PC-9 (cell line): ENCODE measurements around the gene MAP2K5. TPM values are rescaled to one million over a fixed set of nuclear protein-coding genes. Genes with fewer than 3 reads are reported as not detected.

Experiments
- BruUV-seq: library from RNA; stranded (reverse); fragments of 400-500 nt; replicated peaks from 2 replicates; lab custom pipeline; 2021; lab: Mats Ljungman, UMichigan
- CTCF ChIA-PET: fragments of 300-600 bp; sonication (Branson Sonifier 250); formaldehyde crosslinking; loops from one replicate; lab custom pipeline; 2022; ENCODE audit warnings: antibody characterized with exemption; lab: Charles Lee
- POLR2A ChIA-PET: fragments of 300-600 bp; sonication (Branson Sonifier 250); formaldehyde crosslinking; loops from one replicate; lab custom pipeline; 2022; ENCODE audit warnings: antibody characterized with exemption; ENCODE audit not compliant: unreplicated experiment; lab: Charles Lee
- DNase-seq, 2 experiments: peaks; one replicate each; pipeline versions ENCODE4 v3.0.0 to v3.0.0-alpha.2; 2015 to 2022; ENCODE audit warnings: mixed read lengths in 1 of 2
- H2AFZ ChIP-seq: fragments of 200-600 bp; sonication (generic); 2 replicates; pipeline ENCODE4 v1.8.1; 2017; ENCODE audit warnings: antibody characterized with exemption
- H3F3A ChIP-seq: fragments of 200-600 bp; sonication (generic); 2 replicates; pipeline ENCODE4 v1.8.1; 2017; ENCODE audit warnings: antibody characterized with exemption, mild to moderate bottlenecking, low read depth; ENCODE audit not compliant: insufficient read depth
- H3K27ac ChIP-seq: fragments of 200-600 bp; sonication (generic); 2 replicates; pipeline ENCODE4 v1.6.1; 2016; ENCODE audit warnings: mixed run types
- H3K27me3 ChIP-seq: fragments of 200-600 bp; sonication (generic); 2 replicates; pipeline ENCODE4 v1.6.1; 2016; ENCODE audit warnings: low read depth, mixed run types; ENCODE audit not compliant: insufficient read depth
- H3K36me3 ChIP-seq: fragments of 200-600 bp; sonication (generic); 2 replicates; pipeline ENCODE4 v1.6.1; 2016; ENCODE audit warnings: low read depth, mixed run types
- H3K4me1 ChIP-seq: fragments of 200-600 bp; sonication (generic); replicated peaks from 2 replicates; pipeline ENCODE4 v1.6.1; 2016; ENCODE audit warnings: mixed run types; ENCODE audit not compliant: insufficient read depth
- H3K4me2 ChIP-seq: fragments of 200-600 bp; sonication (generic); 2 replicates; pipeline ENCODE4 v1.6.1; 2017; ENCODE audit warnings: mixed run types
- H3K4me3 ChIP-seq: fragments of 200-600 bp; sonication (generic); 2 replicates; pipeline ENCODE4 v1.6.1; 2016; ENCODE audit warnings: mixed run types
- H3K79me2 ChIP-seq: fragments of 200-600 bp; sonication (generic); 2 replicates; pipeline ENCODE4 v1.6.1; 2017; ENCODE audit warnings: low read depth, mixed run types
- H3K9me2 ChIP-seq: fragments of 200-600 bp; sonication (generic); 2 replicates; pipeline ENCODE4 v1.8.1; 2017; ENCODE audit warnings: mild to moderate bottlenecking; ENCODE audit not compliant: insufficient read depth
- H3K9me3 ChIP-seq: fragments of 200-600 bp; sonication (generic); 2 replicates; pipeline ENCODE4 v1.8.1; 2016; ENCODE audit warnings: low read depth; ENCODE audit not compliant: insufficient read depth
- H4K20me1 ChIP-seq: fragments of 200-600 bp; sonication (generic); 2 replicates; pipeline ENCODE4 v1.8.1; 2017; ENCODE audit not compliant: insufficient read depth
- CTCF ChIP-seq: fragments of 200-600 bp; sonication (generic); conservative IDR thresholded peaks from 2 replicates; pipeline ENCODE4 v1.6.1; 2017; ENCODE audit warnings: mixed run types, antibody characterized with exemption, mild to moderate bottlenecking, moderate library complexity
- EZH2 ChIP-seq: fragments of 200-600 bp; sonication (generic); IDR thresholded peaks from 2 replicates; pipeline ENCODE4 v1.8.0; 2017; ENCODE audit warnings: antibody characterized with exemption, low read depth
- intact Hi-C: fragments of 100-400 bp; cut with micrococcal nuclease; formaldehyde crosslinking; loops from one replicate; pipeline ENCODE4 v1.10.0; 2022; ENCODE audit not compliant: unreplicated experiment
- total RNA-seq: library from RNA; stranded (reverse); gene quantifications from 2 replicates; pipeline ENCODE4 v1.2.3, GENCODE V29; 2021

Gene MAP2K5
- total RNA-seq, 1 experiment from 2014 or later = 26.9 TPM

- no peaks in the 10 kb centered on the region for H3K9me2 ChIP-seq
- H3K4me2 ChIP-seq = no peak overlapping the region
- DNase-seq = no peak
- no peaks in the 10 kb centered on the region for H3K36me3 ChIP-seq
- no peaks in the 10 kb centered on the region for H4K20me1 ChIP-seq
- H2AFZ ChIP-seq = no peak overlapping the region
- ChIA-PET CTCF (interaction anchor here (0.6 kb wide), 1 partner anchor 225 kb away, joined by 3 read pairs; no protein-coding TSS in a partner anchor), POLR2A (no interaction called here)
- H3K9me3 ChIP-seq = no peaks in the 10 kb centered on the region
- H3F3A ChIP-seq = no peaks in the 10 kb centered on the region
- H3K79me2 ChIP-seq = no peaks in the 10 kb centered on the region
- H3K27me3 ChIP-seq = no peaks in the 10 kb centered on the region
- no peaks in the 10 kb centered on the region for H3K4me1 ChIP-seq
- no TSS peak for BruUV-seq
- TF ChIP-seq EZH2 (no peak), CTCF (no peak)
- no peak overlapping the region for H3K27ac ChIP-seq
- no peak overlapping the region for H3K4me3 ChIP-seq
- intact Hi-C loops = no loop called here
These were observed 27.2 kb downstream of the MAP2K5 start for GRCh38 chr15:67569668-67570067.

- no peaks in the 10 kb centered on the region for H3K9me2 ChIP-seq
- no peak overlapping the region for H3K4me3 ChIP-seq
- H3F3A ChIP-seq = no peaks in the 10 kb centered on the region
- TF ChIP-seq CTCF = no peak
- no peak for TF ChIP-seq EZH2
- no TSS peak for BruUV-seq
- H4K20me1 ChIP-seq = no peaks in the 10 kb centered on the region
- H3K36me3 ChIP-seq = no peaks in the 10 kb centered on the region
- H3K79me2 ChIP-seq = no peaks in the 10 kb centered on the region
- H3K4me1 ChIP-seq = no peaks in the 10 kb centered on the region
- H3K4me2 ChIP-seq = no peak overlapping the region
- no peaks in the 10 kb centered on the region for H3K27me3 ChIP-seq
- H2AFZ ChIP-seq = no peak overlapping the region
- no peak overlapping the region for H3K27ac ChIP-seq
- DNase-seq = no peak
- no peaks in the 10 kb centered on the region for H3K9me3 ChIP-seq
- intact Hi-C loops = no loop called here
- CTCF ChIA-PET = interaction anchor here (0.5 to 0.7 kb wide), 2 partner anchors 10 to 107 kb away, joined by 8 to 11 read pairs; no protein-coding TSS in a partner anchor
- POLR2A ChIA-PET = no interaction called here
These were observed 28.6 kb downstream of the MAP2K5 start for GRCh38 chr15:67570875-67571647.

GRCh38 chr15:67571648-67572415 is 29.3 kb downstream of the MAP2K5 start:
- Histone ChIP-seq H2AFZ (no peak overlapping the region), H3K4me3 (no peak overlapping the region), H3K9me3 (no peaks in the 10 kb centered on the region), H3K27me3 (no peaks in the 10 kb centered on the region), H4K20me1 (no peaks in the 10 kb centered on the region), H3K79me2 (no peaks in the 10 kb centered on the region), H3K4me1 (no peaks in the 10 kb centered on the region), H3K27ac (no peak overlapping the region), H3K36me3 (no peaks in the 10 kb centered on the region), H3K4me2 (no peak overlapping the region), H3F3A (no peaks in the 10 kb centered on the region), H3K9me2 (no peaks in the 10 kb centered on the region)
- CTCF ChIA-PET = interaction anchor here (0.5 to 0.7 kb wide), 2 partner anchors 11 to 107 kb away, joined by 8 to 11 read pairs; no protein-coding TSS in a partner anchor
- DNase-seq = no peak
- intact Hi-C loops = no loop called here
- BruUV-seq = no TSS peak
- POLR2A ChIA-PET = interaction anchor here (0.7 kb wide), 1 partner anchor 493 kb away, joined by 3 read pairs; no protein-coding TSS in a partner anchor
- no peak for TF ChIP-seq EZH2
- no peak for TF ChIP-seq CTCF
